Mesothelial cell of epicardium (in vitro differentiated cells): ENCODE results near the gene MRM3. TPM values are rescaled to one million over a fixed set of nuclear protein-coding genes. Genes with fewer than 3 reads are reported as not detected.
A peak's percentile ranks its signal among the peaks of the same experiment; 100 is the strongest.

Experiments
- DNase-seq, 2 experiments: peaks; one replicate each; pipeline ENCODE4 v3.0.0; 2021; ENCODE audit warnings: low spot score in 2 of 2; ENCODE audit not compliant: unreplicated experiment in 2 of 2
- H3K27ac Mint-ChIP-seq: 2 replicates; pipeline ENCODE4 v1.8.0; 2021; ENCODE audit warnings: mixed read lengths
- H3K27me3 Mint-ChIP-seq: 2 replicates; pipeline ENCODE4 v1.8.0; 2021; ENCODE audit warnings: low read depth, mixed read lengths
- H3K36me3 Mint-ChIP-seq: 2 replicates; pipeline ENCODE4 v1.8.0; 2021; ENCODE audit warnings: mixed read lengths
- H3K4me1 Mint-ChIP-seq: 2 replicates; pipeline ENCODE4 v1.8.0; 2021; ENCODE audit warnings: mixed read lengths
- H3K4me3 Mint-ChIP-seq: 2 replicates; pipeline ENCODE4 v1.8.0; 2021; ENCODE audit warnings: mild to moderate bottlenecking, moderate library complexity, mixed read lengths
- H3K9me3 Mint-ChIP-seq: 2 replicates; pipeline ENCODE4 v1.8.0; 2021; ENCODE audit warnings: mixed read lengths
- CTCF ChIP-seq: fragments of 200-600 bp; sonication (generic); IDR thresholded peaks from one replicate; pipeline ENCODE4 v1.5.0; 2021; ENCODE audit warnings: antibody characterized with exemption; ENCODE audit not compliant: unreplicated experiment
- total RNA-seq: library from RNA; stranded (reverse); gene quantifications from 3 replicates; pipeline ENCODE4 v1.2.1, GENCODE V29; 2021

Gene MRM3
- total RNA-seq, 1 donor from 2014 or later: 13.5 TPM

- DNase-seq: no peak
- no peaks in the 10 kb centered on the region for H3K9me3 Mint-ChIP-seq
- H3K27ac Mint-ChIP-seq: no peak overlapping the region
- no peaks in the 10 kb centered on the region for H3K27me3 Mint-ChIP-seq
- H3K36me3 Mint-ChIP-seq: peaks cover 9% of the 10 kb centered on the region
- H3K4me1 Mint-ChIP-seq: peaks cover 18% of the 10 kb centered on the region
- H3K4me3 Mint-ChIP-seq: no peak overlapping the region
- no peak for TF ChIP-seq CTCF
Observed at GRCh38 chr17:791829-792228, 9.7 kb downstream of the MRM3 start.

- Mint-ChIP-seq H3K4me3 (no peak overlapping the region), H3K4me1 (peaks cover 18% of the 10 kb centered on the region), H3K9me3 (no peaks in the 10 kb centered on the region), H3K27me3 (no peaks in the 10 kb centered on the region), H3K27ac (peak overlapping the region; percentile 53), H3K36me3 (peaks cover 9% of the 10 kb centered on the region)
- DNase-seq: no peak
- no peak for TF ChIP-seq CTCF
Observed at GRCh38 chr17:792277-792676, 10.1 kb downstream of the MRM3 start.

GRCh38 chr17:794876-795275 lies 12.7 kb downstream of the MRM3 start:
- H3K4me1 Mint-ChIP-seq: peaks cover 14% of the 10 kb centered on the region
- no peak overlapping the region for H3K27ac Mint-ChIP-seq
- H3K36me3 Mint-ChIP-seq: peaks cover 10% of the 10 kb centered on the region
- H3K4me3 Mint-ChIP-seq: no peak overlapping the region
- H3K9me3 Mint-ChIP-seq: no peaks in the 10 kb centered on the region
- TF ChIP-seq CTCF: peak; percentile 47
- H3K27me3 Mint-ChIP-seq: no peaks in the 10 kb centered on the region
- DNase-seq: peak in 1 of 2 experiments; percentile 58

- DNase-seq: no peak
- H3K9me3 Mint-ChIP-seq: no peaks in the 10 kb centered on the region
- no peak overlapping the region for H3K4me3 Mint-ChIP-seq
- no peaks in the 10 kb centered on the region for H3K27me3 Mint-ChIP-seq
- no peak for TF ChIP-seq CTCF
- peaks cover 10% of the 10 kb centered on the region for H3K4me1 Mint-ChIP-seq
- no peak overlapping the region for H3K27ac Mint-ChIP-seq
- peaks cover 14% of the 10 kb centered on the region for H3K36me3 Mint-ChIP-seq
Observed at GRCh38 chr17:795276-795675, 13.1 kb downstream of the MRM3 start.

- no peak for TF ChIP-seq CTCF
- no peak overlapping the region for H3K27ac Mint-ChIP-seq
- no peaks in the 10 kb centered on the region for H3K9me3 Mint-ChIP-seq
- peaks cover 15% of the 10 kb centered on the region for H3K36me3 Mint-ChIP-seq
- DNase-seq: no peak
- no peak overlapping the region for H3K4me3 Mint-ChIP-seq
- peaks cover 9% of the 10 kb centered on the region for H3K4me1 Mint-ChIP-seq
- H3K27me3 Mint-ChIP-seq: no peaks in the 10 kb centered on the region
Observed at GRCh38 chr17:795721-796120, 13.6 kb downstream of the MRM3 start.

- Mint-ChIP-seq H3K4me3 (no peak overlapping the region), H3K9me3 (no peaks in the 10 kb centered on the region), H3K36me3 (peaks cover 12% of the 10 kb centered on the region), H3K4me1 (peaks cover 7% of the 10 kb centered on the region), H3K27me3 (no peaks in the 10 kb centered on the region), H3K27ac (no peak overlapping the region)
- no peak for TF ChIP-seq CTCF
- DNase-seq: no peak
Observed at GRCh38 chr17:796609-797008, 14.5 kb downstream of the MRM3 start.
